Muscle of leg (tissue), 11 donors: ENCODE results near the gene KIFC1. TPM values are rescaled to one million over a fixed set of nuclear protein-coding genes. Genes with fewer than 3 reads are reported as not detected.
"Not testable (repeated sequence)": the region's sequence is repeated elsewhere in the genome, so short reads cannot be mapped to it uniquely, and the experiment has no call there.

ENCODE experiments used
- DNase-seq: peaks from one replicate; pipeline ENCODE4 v3.0.0; 2013
- H3K27ac ChIP-seq: one replicate; pipeline ENCODE4 v1.5.1; 2013; ENCODE audit warnings: mild to moderate bottlenecking, low read length, control low read depth
- H3K27me3 ChIP-seq: one replicate; pipeline ENCODE4 v1.6.1; 2013; ENCODE audit warnings: low read length; ENCODE audit not compliant: control insufficient read depth, insufficient read depth
- H3K36me3 ChIP-seq: one replicate; pipeline ENCODE4 v1.6.1; 2013; ENCODE audit warnings: low read length; ENCODE audit not compliant: control insufficient read depth, insufficient read depth
- H3K4me1 ChIP-seq: one replicate; pipeline ENCODE4 v1.6.1; 2013; ENCODE audit warnings: low read length; ENCODE audit not compliant: control insufficient read depth, insufficient read depth
- H3K4me3 ChIP-seq: one replicate; pipeline ENCODE4 v1.5.1; 2013; ENCODE audit warnings: low read length, control low read depth
- H3K9me3 ChIP-seq: replicated peaks from 2 replicates; pipeline ENCODE4 v1.6.1; 2013; ENCODE audit warnings: low read depth, low read length; ENCODE audit not compliant: control insufficient read depth
- WGBS: methylation state at CpG from one replicate; pipeline ENCODE4 v1.1.5; 2013; ENCODE audit warnings: missing lambda C conversion rate; ENCODE audit not compliant: insufficient coverage; 5-methylcytosine and 5-hydroxymethylcytosine counted together
- polyA plus RNA-seq, 8 donors: library from polyadenylated mRNA; unstranded; fragments of 120-200 nt; gene quantifications; one replicate each; pipeline versions ENCODE4 v1.2.1 to v1.2.3, GENCODE V29; 2013; ENCODE audit warnings: inconsistent platforms in 1 of 8, low replicate concordance in 1 of 8; ENCODE audit not compliant: insufficient read length in 8 of 8, insufficient read depth in 1 of 8
- total RNA-seq: library from RNA; stranded (reverse); fragments of 120-200 nt; gene quantifications from one replicate; pipeline ENCODE4 v1.2.4, GENCODE V29; 2013

The KIFC1 gene
- total and polyA plus RNA-seq, 9 donors: 10.5 to 37.6 (median 25.6) TPM

DNA sequence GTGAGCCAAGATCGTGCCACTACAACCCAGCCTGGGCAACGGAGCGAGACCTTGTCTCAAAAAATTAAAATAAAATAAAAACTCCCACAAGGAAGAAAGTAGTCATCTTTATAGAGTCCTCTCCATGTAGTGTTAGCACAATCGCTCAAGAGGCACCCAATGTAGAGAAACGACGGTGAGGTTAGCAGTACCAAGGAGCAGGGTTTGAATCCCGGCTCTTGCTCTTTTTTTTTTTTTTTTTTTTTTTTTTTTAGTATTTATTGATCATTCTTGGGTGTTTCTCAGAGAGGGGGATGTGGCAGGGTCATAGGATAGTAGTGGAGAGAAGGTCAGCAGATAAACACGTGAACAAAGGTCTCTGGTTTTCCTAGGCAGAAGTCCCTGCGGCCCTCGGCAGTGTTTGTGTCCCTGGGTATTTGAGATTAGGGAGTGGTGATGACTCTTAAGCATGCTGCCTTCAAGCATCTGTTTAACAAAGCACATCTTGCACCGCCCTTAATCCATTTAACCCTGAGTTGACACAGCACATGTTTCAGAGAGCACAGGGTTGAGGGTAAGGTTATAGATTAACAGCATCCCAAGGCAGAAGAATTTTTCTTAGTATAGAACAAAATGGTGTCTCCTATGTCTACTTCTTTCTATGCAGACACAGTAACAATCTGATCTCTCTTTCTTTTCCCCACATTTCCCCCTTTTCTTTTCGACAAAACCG, 34.3 kb upstream of the KIFC1 start:
- H3K36me3 ChIP-seq, H3K27me3 ChIP-seq, DNase-seq, H3K4me1 ChIP-seq, H3K27ac ChIP-seq, H3K4me3 ChIP-seq, H3K9me3 ChIP-seq: not testable (repeated sequence)
- WGBS: 94% methylated on average over 2 of the region's 13 CpGs

DNA sequence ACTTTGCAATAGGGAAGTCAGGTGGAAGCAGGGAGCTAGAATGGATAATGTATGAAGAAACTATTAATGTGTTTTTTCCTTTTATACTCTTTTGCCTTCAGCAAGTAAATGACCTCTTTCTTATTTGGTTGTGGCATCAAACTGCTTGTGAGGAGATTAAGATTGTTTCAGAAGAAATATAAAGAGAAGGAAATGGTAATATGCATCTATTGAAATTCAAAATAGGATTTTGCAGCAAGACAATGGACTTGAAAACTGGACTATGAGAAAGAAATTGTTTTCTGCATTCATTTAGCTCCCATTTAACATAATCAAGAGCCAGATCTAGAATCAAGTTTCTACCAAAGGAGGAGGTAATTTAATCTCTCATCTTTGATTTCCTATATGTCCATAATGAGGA, 32.3 kb upstream of the KIFC1 start:
- H3K4me3 ChIP-seq: no peak overlapping the region
- H3K27me3 ChIP-seq: peaks cover 6% of the 10 kb centered on the region
- no peaks in the 10 kb centered on the region for H3K9me3 ChIP-seq
- no peaks in the 10 kb centered on the region for H3K36me3 ChIP-seq
- no peak for DNase-seq
- no peak overlapping the region for H3K27ac ChIP-seq
- no peaks in the 10 kb centered on the region for H3K4me1 ChIP-seq

DNA sequence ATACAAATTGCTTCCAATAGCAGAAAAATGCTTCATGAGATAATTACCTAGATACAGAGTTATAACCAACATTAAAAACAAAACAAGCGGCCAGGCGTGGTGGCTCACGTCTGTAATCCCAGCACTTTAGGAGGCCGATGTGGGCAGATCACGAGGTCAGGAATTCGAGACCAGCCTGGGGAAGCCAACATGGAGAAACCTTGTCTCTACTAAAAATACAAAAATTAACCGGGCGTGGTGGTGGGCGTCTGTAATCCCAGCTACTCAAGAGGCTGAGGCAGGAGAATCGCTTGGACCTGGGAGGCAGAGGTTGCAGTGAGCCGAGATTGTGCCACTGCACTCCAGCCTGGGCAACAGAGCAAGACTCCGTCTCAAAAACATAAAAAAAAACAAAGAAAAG, 28.1 kb upstream of the KIFC1 start:
- DNase-seq, H3K9me3 ChIP-seq, H3K36me3 ChIP-seq, H3K4me1 ChIP-seq, H3K27me3 ChIP-seq, H3K27ac ChIP-seq, H3K4me3 ChIP-seq: not testable (repeated sequence)
- 92% methylated on average over 2 of the region's 12 CpGs for WGBS

DNA sequence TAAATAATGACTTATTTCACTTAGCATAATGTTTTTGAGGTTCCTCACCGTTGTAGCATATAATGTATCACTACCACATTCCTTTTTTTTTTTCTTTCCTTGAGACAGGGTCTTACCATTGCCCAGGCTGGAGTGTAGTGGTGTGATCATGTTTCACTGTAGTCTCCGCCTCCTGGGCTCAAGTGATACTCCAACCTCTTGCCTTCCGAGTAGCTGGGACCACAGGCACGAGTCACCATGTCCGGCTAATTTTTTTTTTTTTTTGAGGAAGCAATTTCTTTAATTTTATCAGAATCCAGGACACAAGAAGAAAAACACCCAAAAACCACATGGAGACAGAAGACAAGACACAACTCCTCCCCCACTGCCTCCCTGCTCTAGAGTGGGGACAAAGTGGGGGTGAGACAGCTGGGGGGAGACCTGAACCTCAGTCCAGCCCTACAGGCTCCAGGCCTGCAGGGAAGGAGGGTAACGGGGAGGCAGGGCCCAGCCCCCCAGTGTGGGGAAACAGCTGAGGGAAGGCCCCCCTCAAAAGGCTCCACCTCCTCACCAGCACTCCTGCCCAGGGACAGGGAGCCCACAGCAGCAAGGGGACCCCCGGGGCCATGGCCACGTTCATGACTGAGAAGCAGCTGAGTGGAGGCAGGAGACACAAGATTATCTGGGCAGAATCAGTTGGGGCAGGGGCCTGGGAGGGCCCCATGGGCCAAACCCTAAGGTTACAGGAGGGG, 27.0 kb upstream of the KIFC1 start:
- 60% methylated on average over 2 of the region's 8 CpGs for WGBS
- not testable (repeated sequence) for H3K4me3 ChIP-seq, H3K4me1 ChIP-seq, H3K27ac ChIP-seq, H3K27me3 ChIP-seq, DNase-seq, H3K36me3 ChIP-seq, H3K9me3 ChIP-seq

DNA sequence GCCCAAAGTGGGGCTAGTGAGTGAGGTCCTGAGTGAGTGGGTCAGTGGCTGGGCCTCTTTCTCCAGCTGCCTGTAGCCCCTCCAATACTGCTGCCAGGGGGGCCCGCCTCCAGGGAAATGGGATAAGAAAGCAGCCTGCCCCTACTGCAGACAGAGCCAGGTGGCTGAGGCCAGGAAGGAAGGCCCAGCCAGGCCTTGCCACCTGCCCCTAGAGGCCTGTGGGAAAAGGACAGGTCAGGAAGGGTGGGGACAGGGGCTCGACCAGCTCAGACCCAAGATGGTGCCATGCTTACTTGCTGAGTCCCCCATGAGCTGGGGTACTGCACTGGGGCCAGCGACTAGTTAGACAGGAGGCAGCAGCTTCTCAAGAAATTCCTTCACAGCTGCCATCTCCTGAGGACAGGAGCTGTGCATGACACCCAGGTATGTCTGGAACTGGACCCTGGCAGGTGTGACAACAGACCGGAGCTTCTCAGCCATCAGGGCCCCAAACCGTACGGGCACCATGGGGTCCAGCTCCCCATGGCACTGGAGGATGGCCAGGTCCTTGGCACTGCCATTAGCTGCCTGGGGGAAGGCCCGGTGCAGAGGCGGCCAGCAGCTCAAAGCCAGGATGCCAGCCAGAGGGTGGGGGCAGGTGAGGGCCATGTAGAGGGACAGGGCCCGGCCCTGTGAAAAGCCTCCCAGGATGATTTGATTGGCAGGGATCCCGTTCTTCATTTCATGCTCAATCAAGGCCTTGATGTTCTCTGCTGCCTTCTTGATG, 26.2 kb upstream of the KIFC1 start:
- H3K27ac ChIP-seq, H3K9me3 ChIP-seq, H3K4me1 ChIP-seq, H3K27me3 ChIP-seq, H3K36me3 ChIP-seq, DNase-seq, H3K4me3 ChIP-seq: not testable (repeated sequence)
- 72% methylated on average over 8 of the region's 10 CpGs for WGBS

DNA sequence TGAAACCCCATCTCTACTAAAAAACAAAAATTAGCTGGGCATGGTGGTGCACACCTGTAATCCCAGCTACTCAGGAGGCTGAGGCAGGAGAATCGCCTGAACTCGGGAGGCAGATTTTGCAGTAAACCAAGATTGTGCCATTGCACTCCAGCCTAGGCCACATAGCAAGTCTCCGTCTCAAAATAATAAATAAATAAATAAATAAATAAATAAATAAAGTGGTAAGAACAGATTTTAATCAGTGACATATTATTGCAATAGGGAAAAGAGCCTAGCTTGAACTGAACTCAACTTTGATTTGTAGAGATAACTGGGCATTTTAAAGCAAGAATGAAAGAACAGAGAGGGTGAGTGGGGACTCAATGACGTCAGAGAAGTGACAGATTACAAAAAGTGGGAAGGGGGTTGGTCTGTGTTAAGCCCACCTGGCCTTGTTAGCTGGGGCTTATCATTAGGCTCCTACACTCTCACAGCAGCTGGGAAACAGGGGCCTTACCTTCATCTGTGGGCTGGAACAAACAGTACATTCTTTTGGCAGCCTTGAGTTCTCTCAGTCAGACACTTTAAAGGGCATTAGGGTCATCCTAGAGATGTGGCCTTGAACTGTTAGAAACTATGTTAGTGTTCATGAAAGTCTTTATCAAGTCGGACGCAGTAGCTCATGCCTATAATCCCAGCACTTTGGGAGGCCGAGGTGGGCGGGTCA, 24.5 kb upstream of the KIFC1 start:
- no peaks in the 10 kb centered on the region for H3K9me3 ChIP-seq
- no peaks in the 10 kb centered on the region for H3K36me3 ChIP-seq
- H3K4me1 ChIP-seq: no peaks in the 10 kb centered on the region
- no peaks in the 10 kb centered on the region for H3K27me3 ChIP-seq
- WGBS: no CpG with 5 or more reads among the region's 8 CpGs
- DNase-seq: no peak
- no peak overlapping the region for H3K27ac ChIP-seq
- H3K4me3 ChIP-seq: no peak overlapping the region

DNA sequence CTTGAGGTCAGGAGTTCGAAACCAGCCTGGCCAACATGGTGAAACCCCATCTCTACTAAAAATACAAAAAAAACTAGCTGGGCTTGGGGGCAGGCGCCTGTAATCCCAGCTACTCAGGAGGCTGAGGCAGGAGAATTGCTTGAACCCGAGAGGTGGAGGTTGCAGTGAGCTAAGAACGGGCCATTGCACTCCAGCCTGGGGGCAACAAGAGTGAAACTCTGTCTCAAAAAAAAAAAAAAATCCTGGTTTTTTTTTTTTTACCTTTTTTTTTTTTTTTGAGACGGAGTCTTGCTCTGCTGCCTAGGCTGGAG, 24.0 kb upstream of the KIFC1 start:
- not testable (repeated sequence) for H3K36me3 ChIP-seq, H3K27ac ChIP-seq, H3K9me3 ChIP-seq, DNase-seq, H3K4me3 ChIP-seq, H3K27me3 ChIP-seq, H3K4me1 ChIP-seq
- 80% methylated on average over 1 of the region's 5 CpGs for WGBS

DNA sequence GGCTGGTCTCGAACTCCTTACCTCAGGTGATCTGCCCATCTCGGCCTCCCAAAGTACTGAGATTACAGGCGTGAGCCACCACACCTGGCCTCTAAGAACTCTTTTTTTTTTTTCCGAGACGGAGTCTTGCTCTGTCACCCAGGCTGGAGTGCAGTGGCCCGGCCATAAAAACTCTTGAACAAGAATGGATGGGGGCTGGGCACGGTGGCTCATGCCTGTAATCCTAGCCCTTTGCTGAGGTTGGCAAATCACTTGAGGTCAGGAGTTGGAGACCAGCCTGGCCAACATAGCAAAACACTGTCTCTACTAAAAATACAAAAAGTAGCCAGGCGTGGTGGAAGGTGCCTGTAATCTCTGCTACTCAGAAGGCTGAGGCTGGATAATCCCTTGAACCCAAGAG, 19.7 kb upstream of the KIFC1 start:
- H3K4me3 ChIP-seq, H3K9me3 ChIP-seq, DNase-seq, H3K36me3 ChIP-seq, H3K27ac ChIP-seq, H3K27me3 ChIP-seq: not testable (repeated sequence)
- WGBS: 84% methylated on average over 5 of the region's 8 CpGs
- H3K4me1 ChIP-seq: peaks cover 19% of the 10 kb centered on the region

DNA sequence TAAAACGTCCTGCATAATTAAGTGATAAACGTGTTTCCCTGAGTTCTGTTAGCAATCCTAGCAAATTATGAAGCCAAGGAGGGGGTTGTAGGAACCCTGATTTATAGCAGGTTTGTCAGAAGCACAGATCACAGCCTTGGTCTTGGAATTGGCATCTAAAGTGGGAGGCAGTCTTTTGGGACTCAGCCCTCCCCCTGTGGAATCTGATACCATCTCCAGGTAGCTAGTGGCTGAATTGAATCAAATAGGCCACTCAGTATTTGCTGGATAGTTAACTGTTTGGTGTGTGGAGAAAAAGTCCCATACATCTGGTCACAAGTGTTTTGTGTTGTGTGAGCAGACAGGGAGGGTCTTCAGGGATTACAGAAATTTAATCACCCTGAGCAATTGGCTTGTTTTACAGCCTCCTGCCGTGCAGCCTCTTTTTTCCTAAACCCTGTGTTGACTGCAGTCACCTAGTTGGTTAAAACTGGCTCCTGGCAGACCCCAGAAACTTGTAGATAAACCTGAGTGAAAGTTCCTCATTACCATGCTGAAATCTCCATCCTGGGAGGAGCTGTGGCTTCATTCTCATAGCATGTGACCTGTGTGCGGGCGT, 19.0 kb upstream of the KIFC1 start:
- Histone ChIP-seq H3K4me3 (no peak overlapping the region), H3K27me3 (no peaks in the 10 kb centered on the region), H3K4me1 (peaks cover 19% of the 10 kb centered on the region), H3K36me3 (no peaks in the 10 kb centered on the region), H3K9me3 (no peaks in the 10 kb centered on the region), H3K27ac (no peak overlapping the region)
- no peak for DNase-seq
- 44% methylated on average over 3 of the region's 5 CpGs for WGBS
